ENCODE measurements around the gene NKTR.

Gene NKTR

DNA sequence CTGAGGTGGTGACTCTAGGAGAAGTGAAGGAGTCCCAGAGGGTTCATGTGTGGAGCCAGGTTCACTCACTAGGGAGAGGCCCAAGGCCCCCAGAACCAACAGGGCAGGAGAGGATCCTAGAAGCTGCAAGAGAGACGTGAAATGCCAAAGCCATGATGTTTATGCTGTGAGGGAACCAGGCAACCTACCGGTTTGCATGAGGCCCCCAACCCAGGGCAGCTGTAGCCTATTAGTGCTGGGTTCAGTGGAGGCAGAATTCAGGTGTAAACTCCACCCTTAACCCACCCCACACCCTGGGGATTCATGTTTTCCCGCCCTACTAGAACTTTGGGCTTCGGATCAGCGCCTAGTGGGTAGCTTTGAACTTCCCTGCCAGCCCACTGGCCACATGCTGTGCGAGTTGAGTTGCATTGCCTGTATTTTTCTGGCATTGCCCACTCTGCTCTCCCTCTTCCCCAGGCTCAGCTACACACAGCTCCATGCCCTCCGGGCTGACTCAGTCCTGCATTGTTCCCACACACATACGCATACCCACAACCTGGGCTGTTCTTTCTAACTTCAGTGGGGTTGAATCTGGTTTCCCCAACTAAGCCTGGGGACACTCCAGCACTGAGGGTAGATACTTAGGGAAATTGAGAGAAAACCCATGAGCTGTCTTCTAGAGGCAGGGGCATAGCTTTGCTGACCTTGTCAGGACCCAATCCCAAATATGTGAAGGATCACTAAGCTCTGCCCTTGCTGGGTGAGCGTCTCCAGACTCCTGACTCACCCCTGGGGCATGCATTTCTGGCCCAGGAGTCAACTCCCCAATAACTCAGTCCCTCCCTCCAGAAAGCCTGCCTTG, 51.0 kb downstream of the NKTR start:
- DNase-seq (ENCODE audit: low read depth) = peak; percentile 78

DNA sequence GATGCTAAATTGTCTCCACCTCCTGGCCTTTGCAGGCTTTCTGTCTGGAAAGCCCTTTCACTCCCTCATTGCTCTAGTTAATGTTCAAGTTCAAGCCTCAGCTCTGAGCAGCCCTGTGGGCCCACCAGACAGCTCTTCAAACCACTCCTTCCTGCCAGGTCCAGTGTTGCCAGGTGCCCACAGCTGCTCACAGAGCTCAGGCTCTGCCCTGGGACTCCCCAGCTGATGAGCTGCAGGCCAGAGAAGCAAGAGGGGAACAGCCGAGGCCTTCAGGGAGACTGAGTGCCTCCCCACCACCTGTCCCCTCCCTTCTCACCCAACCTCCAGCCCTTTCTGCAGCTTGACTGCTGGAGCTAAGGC, 51.7 kb downstream of the NKTR start:
- DNase-seq (ENCODE audit: low read depth) = peak; percentile 25

DNA sequence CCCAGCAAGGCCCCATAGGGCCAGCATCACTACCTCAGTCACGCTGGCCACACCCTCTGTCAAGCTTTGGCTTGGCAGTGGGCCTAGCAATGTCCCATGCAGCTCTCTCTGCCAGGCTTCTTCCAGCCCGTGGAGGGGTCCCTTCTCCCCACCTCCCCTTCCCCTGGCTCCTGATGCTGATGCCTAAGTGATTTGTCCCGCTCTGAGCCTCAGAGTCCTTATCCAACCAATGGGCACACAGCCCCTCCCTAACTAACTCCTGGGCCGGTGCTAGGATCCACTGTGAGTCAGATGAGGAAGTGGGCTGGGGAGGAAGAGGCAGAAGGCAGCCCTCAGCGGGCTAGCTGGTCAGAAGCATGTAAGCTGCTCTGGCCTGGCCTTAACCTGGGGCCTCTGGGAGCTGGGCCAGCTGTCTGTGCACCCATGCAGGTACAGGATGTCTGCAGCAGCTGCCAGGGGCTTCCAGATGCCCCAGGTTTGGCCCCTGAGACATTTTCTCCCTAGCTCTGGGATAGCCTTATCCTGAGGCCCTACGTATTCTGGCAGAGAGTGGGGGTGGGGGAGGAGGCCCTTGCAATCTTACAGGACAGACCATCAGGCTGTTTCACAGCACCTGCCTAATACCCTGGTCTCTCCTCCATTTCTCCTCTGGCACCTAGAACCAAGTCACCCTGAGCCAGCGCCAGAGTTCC, 52.3 kb downstream of the NKTR start:
- DNase-seq (ENCODE audit: low read depth) = peak; percentile 81

DNA sequence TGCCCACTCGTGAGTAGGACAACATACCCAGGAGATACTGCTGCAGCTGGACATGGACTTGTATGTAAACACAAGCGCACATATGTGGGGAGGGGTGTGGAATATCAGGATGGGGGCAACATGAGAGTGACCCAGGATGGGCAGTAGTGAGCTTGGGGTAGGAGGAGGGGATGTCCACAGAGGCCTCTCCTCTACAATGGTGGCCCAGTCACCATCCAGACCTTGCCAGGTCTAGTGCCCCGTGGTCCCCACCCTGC, 52.7 kb downstream of the NKTR start:
- no peak for DNase-seq (ENCODE audit: low read depth)

DNA sequence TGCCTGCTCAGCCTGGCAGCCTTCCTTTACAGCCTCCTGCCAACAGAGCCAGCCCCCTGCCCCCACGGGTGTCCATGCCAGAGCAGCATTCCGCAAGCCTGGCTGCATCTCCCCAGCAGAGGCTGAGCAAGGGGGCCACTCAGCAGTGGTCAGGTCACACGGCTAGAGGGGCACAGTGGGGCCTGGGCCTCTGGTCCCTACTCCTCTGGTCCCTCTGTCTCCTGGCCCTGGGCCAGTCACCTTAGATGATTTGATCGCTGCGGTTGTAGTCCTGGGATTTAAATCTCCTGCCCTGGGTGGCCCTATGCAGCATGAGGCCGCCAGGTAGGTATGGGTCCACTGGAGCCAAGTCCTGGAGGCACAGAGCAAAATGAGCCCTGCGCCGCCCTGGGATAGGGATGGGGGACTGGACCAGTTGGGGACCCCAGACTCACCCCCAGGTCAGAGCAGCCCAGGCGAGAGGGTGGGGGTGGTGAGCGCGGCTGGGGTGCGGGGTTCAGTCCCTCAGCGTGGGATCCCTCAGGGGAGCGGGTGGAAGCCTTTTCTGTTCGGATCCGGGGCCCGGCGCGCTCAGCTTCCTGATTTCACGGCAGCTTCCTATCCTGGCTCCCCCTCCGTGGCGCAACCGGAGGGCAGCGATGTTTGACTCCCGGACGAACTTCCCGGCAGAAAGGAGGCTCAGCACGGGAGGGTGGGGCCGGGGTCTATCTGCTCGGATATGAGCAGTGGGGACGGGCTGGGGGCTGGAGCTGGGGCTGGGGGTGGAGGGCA, 53.3 kb downstream of the NKTR start, which contains the start of gene ZBTB47:
TSS of gene ZBTB47 (plus strand) at position 138 of the 771 bp plus-strand sequence. CDS start 4,659 bp downstream, outside the sequence.
- DNase-seq (ENCODE audit: low read depth) = peak; percentile 45

DNA sequence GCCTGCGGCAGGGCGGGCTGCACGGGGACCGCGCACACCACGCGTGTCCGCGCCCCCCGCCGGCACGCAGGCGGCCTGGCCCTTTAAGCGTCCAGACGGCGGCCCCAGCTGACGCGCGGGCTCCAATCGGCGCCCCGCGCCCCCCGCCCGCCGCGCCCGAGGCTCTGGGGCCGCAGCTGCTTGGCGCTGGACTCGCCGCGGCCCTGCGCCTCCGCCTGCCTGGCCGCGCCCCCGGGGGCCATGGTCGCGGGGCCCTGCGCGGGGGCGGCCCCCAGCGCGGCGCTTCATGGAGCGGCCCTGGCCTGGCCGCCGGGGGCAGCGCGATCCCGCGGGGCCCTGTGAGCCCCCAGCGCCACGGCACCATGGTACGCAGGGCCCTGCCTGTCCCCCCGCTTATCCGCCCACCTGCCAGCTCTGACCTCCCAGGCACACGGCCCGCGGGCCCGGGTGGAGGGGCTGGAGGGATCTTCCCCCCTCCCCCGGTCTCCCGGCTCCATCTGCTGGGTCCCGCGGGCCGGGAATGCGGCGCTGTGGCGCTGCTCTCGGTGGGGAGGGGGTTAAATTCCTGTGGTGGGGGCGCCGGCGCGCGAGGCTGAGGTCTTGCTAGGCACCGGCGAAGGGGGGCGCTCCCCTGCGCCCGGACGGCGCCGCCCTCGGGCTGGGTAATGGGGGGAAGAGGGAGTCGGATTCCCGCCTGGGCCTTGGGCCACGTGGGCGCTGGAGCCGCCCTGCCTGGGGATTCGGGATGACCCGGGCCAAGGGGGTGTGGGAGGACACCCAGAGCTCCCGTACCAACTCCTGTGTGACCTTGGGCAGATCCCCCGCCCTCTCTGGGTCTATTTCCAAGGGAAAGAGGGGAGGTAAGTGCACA, 54.1 kb downstream of the NKTR start:
- DNase-seq (ENCODE audit: low read depth) = peak; percentile 47

DNA sequence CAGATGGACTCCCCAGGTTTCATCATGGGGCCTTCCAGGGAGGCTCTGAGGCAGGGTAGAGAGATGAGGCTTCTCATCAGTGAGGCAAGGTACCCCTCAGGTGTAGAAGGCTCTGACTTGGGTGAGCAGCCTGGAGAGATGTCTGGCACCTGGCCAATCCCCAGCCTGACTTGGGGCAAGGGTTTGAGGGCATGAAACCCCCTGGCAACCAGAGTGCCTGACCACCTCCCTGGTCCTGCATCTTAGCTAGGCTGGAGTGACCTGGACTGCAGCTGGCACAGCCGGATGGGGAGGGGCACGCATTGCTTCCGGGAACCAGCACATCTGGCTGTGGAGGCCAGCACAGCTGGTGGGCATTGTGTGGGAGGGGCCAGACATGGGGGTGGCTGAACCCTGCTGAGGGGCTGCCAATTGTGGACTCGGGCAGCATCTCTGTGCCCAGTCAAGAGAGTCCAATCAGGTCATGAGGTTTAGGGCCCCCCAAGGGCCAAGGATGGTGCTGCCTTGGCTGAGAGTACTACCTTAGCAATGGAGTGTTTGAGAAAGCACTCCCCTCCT, 54.9 kb downstream of the NKTR start:
- no peak for DNase-seq (ENCODE audit: low read depth)

DNA sequence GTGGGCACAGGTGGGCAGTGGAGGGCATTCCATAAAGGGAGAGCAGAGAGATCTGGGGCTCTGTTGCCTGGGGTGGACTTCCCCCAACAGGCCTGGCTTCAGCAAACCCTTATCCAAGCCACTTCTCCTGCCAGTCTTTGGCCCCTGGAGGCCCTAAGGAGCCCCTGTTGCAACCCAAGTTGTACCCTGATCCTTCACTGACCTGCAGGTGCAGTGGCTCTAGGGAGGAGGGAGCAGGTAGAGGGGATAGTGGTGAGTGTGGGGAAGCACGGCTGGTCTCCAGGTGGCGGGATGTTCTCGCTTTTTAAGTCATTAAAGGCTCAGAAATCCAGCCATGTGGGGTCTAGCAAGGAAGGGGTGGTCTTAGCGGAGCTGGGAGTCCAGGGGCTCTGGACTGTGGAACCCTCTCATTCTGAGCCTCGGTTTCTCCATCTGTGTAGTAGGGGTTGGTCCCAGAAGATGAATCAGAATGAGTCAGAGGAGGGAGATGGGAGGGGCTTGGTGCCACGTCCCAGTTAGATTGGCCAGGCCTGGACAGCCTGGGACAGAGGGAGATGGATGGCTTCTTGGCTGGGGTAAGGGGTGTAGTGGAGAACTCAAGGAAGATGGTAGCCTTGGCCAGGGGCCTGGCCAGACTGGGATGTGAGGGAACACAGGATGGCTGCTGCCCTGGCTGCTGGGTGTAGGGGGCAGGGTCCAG, 55.6 kb downstream of the NKTR start:
- DNase-seq (ENCODE audit: low read depth) = peak; percentile 53

DNA sequence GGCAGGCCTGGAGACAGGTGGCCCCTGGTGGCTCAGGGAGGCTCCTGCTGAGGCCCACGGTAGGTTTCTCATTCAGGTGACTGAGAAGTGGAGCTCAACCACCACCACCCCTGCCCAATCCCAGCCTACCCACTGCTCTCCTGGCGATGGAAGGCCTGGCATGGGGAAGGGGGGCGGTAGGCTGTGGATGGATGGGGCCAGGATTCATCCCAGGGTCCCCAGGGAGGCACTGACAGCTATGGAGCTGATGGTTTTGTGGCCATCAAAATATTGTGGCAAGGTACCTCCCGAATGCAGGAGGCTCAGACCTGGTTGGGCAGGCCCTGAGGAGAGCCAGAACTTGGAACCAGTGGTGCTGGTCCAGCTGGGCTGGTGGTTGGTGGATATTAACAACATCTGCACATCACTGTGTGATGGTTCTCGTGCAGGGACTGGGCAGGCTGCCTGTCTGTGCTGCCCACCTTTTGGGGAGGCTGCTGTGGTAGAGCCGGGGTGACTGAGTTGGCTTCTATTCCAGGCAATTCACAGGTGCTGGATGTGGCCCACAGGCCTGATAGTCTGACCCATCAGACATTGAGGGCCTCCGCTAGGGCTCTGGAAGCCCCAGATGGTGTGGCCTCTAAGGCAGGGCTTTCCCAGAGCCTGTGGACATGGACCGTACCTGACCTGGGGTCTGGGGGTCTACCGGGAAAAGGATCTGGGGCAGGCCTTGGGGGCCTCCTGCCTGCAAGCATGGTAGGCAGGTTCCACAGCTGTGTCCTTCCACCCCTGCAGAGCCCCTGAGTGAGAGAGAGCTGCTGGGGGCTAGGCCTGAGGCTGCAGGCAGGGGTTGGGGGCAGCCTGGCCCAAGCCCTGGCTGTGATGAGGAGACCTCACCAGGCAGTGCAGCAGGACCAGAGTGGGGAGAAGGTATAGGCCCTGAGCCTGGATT, 56.5 kb downstream of the NKTR start:
- DNase-seq (ENCODE audit: low read depth) = no peak

DNA sequence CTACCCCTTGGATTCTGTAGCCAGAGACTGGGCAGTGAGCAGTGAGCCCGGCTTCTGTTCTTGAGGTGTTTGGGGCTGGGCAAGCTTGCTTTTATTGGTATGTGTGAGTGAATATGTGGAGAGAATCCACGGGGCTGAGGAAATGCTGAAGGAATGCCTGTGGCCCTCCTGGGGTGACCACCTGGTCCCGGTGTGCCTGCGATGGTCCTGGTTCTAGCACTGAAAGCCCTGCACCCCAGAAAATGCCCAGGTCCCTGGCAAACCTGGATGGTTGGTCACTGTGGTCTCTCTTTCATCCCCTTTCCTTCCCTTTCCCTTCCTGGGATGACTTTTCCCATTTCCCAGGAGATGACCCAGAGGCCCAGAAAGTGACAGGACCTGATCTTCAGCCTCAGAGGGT, 57.2 kb downstream of the NKTR start:
- DNase-seq (ENCODE audit: low read depth) = no peak

DNA sequence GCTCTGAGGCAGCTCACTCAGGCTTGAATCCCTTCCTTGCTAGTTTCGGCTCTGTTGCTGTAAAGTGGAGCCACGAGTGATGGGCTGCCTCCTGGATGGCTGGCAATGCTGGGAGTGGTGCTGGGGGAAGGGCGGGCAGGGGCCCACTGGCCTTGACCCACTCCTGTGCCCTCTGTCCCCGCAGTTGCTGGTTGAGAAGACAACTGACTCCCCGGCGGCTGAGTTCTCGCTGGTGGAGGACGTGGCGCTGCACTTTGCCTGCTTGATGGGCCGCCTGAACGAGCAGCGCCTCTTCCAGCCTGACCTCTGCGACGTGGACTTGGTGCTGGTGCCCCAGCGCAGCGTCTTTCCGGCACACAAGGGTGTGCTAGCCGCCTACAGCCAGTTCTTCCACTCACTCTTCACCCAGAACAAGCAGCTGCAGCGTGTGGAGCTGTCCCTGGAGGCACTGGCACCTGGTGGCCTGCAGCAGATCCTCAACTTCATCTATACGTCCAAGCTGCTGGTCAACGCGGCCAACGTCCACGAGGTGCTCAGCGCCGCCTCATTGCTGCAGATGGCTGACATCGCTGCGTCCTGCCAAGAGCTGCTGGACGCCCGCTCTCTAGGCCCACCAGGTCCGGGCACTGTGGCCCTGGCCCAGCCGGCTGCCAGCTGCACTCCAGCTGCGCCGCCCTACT, 57.7 kb downstream of the NKTR start:
- no peak for DNase-seq (ENCODE audit: low read depth)

DNA sequence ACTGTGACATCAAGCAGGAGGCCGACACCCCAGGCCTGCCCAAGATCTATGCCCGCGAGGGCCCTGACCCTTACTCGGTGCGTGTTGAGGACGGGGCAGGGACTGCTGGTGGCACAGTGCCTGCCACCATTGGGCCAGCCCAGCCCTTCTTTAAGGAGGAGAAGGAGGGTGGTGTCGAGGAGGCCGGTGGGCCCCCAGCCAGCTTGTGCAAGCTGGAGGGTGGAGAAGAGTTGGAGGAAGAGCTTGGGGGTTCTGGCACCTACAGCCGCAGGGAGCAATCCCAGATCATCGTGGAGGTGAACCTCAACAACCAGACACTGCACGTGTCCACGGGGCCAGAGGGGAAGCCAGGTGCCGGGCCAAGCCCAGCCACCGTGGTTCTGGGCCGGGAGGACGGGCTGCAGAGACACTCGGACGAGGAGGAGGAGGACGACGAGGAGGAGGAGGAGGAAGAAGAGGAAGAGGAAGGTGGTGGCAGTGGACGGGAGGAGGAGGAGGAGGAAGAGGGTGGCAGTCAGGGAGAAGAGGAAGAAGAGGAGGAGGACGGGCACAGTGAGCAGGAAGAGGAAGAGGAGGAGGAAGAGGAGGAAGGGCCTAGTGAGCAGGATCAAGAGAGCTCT, 58.4 kb downstream of the NKTR start:
- no peak for DNase-seq (ENCODE audit: low read depth)

DNA sequence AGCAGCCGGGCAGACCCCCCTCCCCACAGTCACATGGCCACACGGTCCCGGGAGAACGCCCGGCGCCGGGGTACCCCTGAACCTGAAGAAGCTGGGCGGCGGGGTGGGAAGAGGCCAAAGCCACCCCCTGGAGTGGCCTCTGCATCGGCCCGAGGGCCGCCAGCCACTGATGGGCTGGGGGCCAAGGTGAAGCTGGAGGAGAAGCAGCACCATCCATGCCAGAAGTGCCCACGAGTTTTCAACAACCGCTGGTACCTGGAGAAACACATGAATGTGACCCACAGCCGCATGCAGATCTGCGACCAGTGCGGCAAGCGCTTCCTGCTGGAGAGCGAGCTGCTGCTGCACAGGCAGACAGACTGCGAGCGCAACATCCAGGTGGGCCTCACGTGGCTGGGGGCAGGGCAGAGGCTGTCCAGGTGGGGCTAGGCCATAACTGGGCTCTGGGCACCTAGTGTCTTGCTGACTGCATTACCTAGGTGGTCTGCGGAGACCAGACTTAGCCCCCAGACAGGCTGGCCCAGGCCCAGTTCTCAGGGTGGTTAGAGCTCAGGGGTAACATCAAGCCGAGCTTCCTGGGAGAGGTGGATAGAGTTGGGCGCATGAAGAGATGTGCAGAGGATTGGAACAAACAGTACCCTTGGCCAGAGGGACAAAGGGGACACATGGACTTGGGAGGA, 59.1 kb downstream of the NKTR start:
- no peak for DNase-seq (ENCODE audit: low read depth)

DNA sequence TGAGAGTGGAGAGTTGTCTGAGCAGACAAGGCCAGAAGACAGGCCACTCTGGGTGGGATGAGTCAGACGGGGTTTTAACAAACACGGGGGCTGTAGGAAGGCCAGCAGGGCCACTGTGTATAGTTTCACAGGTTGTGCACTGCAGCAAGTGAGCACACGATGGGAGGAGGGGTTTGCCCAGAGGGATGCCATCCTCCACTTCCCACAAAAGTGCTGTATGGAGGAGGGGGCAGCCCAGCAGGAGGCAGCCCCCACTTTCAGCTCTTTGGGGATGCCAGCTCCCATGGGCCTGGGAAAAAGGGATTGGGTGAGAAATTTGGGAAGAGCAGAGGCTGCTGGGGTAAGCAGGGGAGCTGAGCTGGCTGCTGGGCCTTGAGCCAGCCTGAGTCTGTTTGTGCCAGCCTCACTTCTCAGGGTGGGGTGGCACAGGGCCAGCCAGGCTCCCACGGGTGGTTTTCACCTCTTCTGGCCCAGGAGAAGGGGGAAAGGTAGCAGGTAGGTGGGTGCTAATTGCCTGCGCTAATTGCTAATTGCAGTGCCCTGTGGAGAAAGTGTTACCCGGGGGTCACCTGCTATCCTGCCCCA, 59.7 kb downstream of the NKTR start:
- DNase-seq (ENCODE audit: low read depth) = no peak

DNA sequence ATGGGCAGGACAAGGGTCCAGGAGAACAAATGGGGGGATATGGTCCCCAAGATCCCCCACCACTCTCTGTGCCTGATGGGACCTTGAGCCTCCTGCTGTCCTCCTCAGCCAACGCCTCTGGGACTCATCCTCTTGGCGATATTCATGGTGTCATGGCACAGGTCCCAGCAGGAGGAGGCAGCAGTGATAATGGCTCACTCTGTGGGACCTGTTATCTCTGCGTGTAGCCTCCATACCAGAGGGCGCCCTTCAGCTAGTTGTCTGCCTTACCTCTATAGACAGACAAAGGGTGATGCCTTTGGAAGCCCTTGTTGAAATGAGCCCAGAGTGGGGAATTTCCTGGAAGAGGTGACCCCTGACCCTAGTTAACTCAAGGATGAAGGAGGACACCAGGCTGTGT, 60.4 kb downstream of the NKTR start:
- DNase-seq (ENCODE audit: low read depth) = no peak

DNA sequence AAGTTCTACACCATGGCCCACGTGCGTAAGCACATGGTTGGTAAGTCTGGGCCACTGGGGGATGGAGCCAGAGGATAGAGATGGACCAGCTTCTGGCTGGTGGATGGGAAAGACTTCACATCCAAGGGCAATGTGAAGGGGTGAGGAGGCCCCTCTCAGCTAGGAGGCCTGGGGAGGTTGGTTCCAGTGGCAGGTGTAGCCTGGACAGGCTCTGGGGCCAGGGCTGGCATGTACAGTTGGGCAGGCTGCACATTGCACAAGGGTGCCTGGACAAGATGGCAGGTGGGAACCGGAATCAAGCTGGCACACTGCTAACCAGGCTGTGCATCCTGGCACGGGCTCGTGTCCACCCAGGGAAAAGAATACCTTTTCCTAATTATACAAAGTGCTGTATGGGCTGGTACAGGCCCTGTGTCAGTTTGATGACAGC, 61.1 kb downstream of the NKTR start:
- DNase-seq (ENCODE audit: low read depth) = no peak

DNA sequence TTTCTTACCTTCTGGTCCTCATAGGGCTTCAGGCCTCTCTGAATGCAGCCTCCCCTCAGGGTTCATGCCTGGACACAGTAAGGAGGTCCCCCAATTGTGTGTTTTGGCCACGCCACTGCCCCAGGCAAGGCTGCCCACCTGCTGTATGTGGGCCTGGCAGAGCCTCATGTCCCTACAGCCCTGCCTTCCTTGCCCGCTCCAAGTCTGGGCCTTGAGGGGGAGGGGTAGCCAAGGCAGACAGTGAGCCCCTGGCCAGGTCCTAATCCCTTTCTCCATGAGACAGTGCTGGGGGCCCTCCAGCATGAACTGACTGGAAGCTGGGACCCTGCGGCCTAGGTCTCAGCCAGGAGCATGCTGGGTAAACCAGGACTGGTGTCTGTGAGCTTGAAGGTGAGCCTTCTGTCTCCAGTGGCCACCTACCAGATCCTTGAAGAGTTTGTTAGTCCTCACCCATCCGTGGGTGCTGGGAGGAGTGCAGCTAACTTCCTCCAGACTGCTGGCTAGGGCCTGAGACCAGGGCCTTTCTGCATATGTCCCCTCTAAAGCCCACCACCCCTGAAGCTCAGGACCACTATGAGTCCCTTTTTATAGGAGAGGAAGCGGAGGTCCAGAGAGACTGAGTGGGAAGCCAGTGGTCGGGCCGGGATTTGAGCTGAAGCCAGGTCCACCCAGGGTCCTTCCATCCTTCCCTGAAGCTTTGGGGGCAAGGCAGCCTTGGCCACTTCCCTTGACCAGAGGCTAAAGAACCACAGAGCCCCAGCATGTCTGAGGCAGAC, 61.7 kb downstream of the NKTR start:
- no peak for DNase-seq (ENCODE audit: low read depth)
